Measurements from ENCODE around the gene DCHS2.
"Not testable (repeated sequence)": the region's sequence is repeated elsewhere in the genome, so short reads cannot be mapped to it uniquely, and the experiment has no call there.

DCHS2 gene

GRCh38 chr4:154310578-154310977, 181.0 kb downstream of the DCHS2 start:
- DNase-seq = no peak

DNA sequence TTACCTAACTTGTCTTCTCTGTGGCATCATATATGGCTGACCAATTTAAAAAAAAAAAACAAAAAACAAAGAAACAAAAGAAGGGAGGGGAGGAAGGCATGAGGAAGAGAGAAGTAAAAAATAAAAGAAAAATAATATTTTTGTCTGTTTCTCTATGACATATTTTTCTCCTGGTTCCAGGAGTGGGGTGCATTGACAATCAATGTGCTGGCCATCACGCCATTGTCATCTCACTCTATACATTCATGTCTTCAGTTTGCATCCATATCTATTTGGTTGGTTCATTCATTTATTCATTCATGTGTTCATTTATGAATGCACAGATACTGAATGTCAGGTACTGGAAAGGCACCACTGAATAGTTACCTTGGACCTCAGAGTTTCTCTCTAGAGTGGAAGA, 183.4 kb downstream of the DCHS2 start:
- no peak for DNase-seq

GRCh38 chr4:154307451-154307850, 184.1 kb downstream of the DCHS2 start:
- DNase-seq = no peak

DNA sequence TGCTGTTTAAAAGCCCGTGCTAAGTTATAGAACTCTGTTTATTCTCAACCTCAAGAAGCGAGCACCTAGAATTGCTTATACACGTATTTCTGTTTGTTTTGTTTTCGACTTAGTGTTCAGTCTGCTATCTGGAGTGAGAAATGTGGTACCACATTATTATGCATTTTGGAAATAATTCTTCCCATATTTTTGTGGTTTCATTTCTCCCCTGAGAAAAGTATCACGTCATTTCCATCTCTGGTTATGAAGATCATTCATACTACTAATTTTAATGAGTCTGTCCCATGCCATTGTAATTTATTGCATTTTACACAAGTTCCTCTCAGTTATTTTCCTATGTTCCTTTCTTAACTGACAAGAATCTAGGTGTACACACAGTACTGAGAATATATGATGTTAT, 186.0 kb downstream of the DCHS2 start:
- DNase-seq = no peak

GRCh38 chr4:154304679-154305078, 186.9 kb downstream of the DCHS2 start:
- no peak for DNase-seq

- DNase-seq = no peak
Observed at GRCh38 chr4:154294652-154295350, 196.8 kb downstream of the DCHS2 start.

DNA sequence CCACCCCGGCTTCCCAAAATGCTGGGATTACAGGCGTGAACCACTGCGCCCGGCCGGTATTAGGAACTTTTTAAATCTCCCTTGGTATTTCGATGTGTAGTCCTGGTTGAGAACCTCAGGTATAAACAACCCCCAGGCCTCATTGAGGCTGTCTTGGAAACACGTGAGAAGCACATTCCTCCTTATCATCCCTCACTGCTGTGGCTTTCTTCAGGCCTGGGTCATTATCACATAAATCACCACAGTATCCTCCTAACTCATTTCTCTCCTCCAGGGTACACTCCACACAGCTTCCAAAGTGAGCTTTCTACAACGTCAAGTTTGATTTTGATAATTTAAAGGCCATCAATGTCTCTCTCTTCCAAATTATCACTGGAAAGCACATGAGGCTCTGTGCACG, 198.2 kb downstream of the DCHS2 start:
- DNase-seq = no peak

DNA sequence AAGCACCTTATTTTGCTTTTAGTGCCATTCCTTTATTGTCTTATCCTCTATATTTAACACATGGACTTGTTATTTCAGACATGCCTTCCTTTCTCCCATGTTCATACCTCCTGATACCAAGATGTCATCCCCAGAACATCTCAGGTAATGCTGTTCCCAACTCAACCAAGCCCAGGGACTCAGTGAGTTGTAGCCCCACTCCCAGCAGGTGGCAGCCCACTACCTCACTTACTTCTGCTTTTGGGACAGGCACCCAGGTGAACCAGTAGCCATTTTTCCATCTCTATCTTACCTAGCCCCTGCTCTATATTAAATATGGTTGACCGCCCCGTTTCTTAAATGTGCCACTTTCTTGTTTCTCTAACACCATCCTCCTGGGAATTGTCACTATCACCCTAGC, 199.0 kb downstream of the DCHS2 start:
- DNase-seq = no peak

- DNase-seq = no peak
Observed at GRCh38 chr4:154277172-154277571, 214.4 kb downstream of the DCHS2 start.

DNA sequence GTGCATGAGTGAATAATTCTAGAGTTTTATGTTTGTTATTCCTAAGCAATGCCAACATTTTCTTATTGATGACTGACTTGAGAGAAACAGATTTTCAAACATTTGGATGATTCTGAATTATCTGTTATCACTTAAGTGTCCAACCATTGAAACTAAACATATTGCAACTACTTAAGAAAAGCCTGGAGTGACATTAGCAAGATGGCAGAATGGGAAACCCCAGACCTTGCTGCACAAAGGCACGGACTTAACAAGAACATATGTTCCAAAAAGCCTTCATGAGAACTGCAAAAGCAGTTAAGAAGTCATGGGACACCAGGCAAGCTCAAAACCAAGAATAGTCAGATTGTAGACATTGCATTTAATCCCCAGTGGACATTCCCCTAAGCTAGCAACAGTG, 215.1 kb downstream of the DCHS2 start:
- no peak for DNase-seq

GRCh38 chr4:154254999-154255398, 236.6 kb downstream of the DCHS2 start:
- DNase-seq = no peak

- DNase-seq = no peak
Observed at GRCh38 chr4:154234576-154234975, 257.0 kb downstream of the DCHS2 start.

DNA sequence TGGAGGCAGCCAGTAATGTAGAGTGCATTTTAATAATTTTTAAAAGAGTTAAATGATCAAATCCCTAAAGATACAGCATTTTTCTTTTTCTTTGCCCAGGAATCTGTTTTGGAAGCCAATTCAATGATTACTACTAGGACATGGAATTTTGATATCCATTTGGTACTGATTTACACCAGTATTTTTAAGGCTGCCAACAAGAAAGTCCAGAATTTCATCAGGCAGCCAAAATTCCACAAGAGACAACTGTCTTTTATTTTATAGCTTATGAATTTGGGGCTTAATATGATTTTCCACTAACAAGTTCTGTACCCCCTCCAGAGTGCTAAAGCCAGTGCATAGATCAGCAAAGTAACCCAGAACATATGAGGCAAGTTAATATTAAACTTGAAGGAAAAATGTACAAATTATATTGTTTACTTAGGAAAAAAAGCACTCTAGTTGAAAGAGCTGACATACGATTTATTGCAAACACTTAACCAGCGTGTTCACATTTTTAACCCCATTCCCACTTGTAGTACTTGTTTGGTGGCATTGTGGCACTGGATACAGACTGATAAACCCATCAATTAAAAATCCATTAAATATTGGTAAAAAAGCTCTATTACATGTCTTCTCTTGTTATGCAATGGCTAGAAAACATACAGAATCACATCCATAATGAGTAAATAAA, 259.7 kb downstream of the DCHS2 start:
- DNase-seq = no peak

DNA sequence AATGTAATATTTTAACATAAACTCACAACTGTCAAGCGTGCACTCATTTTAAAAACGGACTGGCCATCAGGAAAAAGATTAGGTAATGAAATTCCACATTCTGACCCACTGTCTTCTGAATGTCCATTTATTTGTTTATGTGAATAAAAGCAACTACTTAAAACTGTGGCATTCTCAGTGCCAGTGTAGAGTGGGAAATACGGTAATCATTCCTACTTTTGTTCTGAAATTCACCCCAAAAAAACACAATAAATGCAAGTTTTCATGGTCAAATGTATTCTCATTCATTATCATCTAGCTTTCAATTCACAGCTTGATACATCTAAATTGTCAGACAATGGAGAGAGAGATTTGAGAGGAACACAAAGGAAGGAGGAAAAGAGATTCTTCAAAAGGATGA, 260.9 kb downstream of the DCHS2 start:
- DNase-seq = no peak

GRCh38 chr4:154230091-154230490, 261.5 kb downstream of the DCHS2 start:
- DNase-seq = no peak

GRCh38 chr4:154222875-154223274, 268.7 kb downstream of the DCHS2 start:
- DNase-seq = no peak

DNA sequence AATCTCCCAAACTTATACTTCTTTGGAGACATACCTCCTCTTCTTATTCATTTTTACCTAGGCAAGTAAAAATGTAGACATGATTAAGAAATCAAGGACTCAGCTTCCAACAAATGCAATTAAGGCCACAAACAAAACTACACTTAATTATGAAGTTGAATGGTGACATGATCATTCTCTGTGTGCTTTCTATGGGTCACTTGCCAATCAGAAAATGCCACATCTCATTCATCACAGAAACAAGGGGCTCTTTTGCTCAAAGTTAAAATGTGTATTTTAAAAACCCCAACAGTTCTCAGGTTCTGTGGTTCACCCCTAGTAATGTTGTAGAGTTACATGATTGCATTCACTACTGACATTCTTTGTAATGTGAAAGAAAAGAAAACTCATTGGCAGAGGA, 273.5 kb downstream of the DCHS2 start:
- DNase-seq = no peak

- DNase-seq = not testable (repeated sequence)
Observed at GRCh38 chr4:154217384-154217783, 274.2 kb downstream of the DCHS2 start.

DNA sequence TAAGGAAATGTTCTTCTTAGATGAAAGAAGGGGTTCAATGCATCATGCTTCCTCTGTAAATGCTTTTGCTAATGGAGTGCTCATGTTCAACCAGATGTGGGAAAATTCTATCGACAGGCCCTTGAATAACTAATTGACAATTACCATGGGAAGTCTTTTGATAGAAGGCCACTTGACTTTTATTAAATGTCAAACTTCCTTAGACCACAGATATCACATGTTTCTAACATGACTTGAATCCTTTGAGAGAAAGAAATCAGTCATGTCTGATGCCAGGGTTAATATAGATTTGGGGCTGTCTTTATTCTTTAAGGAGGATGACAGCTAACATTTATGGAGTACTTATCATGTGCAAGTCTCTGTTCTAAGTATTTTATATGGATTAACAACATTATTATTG, 280.1 kb downstream of the DCHS2 start:
- DNase-seq = no peak

- no peak for DNase-seq
Observed at GRCh38 chr4:154208424-154208823, 283.2 kb downstream of the DCHS2 start.

GRCh38 chr4:154205471-154205870, 286.1 kb downstream of the DCHS2 start:
- no peak for DNase-seq

DNA sequence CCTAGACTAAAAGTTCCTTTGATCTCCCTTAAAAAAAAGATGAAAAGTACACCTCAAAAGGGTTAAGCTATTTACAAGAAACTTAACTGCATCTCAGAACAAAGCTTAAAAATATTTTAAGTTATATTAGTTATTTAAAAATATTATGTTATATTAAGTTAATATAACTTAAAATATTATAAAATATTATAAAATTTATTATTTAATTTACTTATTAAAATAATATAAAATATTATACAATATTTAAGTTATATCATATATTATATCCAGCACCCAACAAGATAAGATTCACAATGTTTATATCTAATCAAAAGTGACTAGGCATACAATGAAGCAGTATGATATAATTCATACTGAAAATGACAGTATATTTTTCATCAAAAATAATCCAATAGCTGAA, 296.9 kb downstream of the DCHS2 start:
- DNase-seq = no peak

GRCh38 chr4:154192585-154192984, 299.0 kb downstream of the DCHS2 start:
- DNase-seq = no peak

DNA sequence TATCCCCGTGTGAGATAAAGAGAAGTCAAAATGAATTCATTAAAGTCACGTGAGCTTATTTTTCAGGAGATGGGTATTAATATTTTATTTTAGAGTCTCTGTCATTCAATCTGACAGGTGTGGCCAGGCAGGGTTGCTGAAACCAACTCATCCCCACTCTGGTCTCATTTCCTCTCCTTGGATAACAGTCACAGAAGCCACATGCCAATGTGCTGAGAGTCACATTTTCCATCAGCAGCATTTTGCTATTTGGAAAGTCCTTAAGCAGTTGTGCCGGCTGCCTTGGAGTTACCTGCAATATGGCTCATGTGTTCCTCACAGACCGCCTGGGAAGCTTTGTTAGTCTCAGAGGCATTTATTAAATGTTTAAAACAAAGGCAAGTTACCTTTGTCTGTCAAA, 302.3 kb downstream of the DCHS2 start:
- DNase-seq = no peak

DNA sequence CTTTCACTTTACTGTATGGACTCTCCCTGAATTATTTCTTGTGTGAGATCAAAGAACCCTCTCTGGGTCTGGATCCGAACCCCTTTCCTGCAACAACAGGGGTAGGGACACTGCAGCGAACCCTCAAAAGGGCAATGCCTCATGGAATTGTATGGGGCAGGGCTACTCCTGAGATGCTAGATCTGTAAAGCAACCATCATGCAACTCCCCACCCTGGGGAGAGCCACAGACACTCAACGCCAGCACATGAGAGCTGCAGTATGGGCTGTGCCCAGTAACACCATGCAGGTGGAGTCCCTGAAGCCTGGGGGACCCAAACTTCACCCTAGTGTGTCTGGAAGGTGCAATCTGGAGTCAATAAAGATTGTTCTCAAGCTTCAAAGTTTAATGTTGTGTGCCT, 304.7 kb downstream of the DCHS2 start:
- DNase-seq = no peak
